ENCODE data around the gene MALSU1. TPM values are rescaled to one million over a fixed set of nuclear protein-coding genes. Genes with fewer than 3 reads are reported as not detected.
A peak's percentile ranks its signal among the peaks of the same experiment; 100 is the strongest.

Gene MALSU1
- 62.9 TPM for polyA plus RNA-seq (2013, experiment 1 of 4)
- 64.7 TPM for polyA plus RNA-seq (2013, experiment 2 of 4)
- 58.8 TPM for polyA plus RNA-seq (2013, experiment 3 of 4)
- 66.8 TPM for polyA plus RNA-seq (2013, experiment 4 of 4)

DNA sequence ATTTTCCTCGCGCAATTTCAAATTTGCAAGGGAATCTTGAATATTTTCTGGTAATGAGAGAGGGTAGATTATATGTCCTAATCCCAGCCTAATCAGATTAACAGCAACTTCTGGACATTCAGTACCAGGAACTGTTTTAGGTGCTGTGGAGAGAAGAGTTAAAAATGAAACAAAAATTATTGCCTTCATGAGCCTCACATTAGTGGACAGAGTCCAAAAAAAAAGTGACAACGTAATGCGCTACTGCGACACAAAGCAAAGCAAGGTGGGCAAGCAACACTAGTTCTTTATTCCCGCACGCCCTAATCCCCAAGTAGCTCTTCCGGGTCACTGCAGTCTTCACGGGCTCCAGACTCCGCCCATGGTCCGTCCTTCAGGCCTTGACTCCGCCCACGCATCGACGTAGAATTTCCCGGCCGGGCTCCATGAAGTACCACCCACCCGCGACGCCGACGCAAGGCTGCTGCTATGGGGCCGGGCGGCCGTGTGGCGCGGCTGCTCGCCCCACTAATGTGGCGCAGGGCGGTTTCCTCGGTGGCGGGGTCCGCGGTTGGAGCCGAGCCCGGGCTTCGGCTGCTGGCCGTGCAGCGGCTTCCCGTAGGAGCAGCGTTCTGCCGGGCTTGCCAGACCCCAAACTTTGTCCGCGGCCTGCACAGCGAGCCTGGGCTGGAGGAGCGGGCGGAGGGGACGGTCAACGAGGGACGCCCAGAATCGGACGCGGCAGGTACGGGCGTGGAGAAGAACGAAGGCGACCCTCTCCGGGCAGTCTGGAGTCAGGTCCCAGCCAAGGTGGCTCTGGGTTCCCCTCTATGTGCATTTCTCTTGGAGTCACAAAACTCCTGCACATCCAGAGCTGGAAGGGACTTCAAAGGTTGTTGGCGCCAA, at the start of gene MALSU1:
MALSU1 (plus strand) TSS at position 455 of the 885 bp plus-strand sequence; CDS start at position 469, 14 bp downstream.
- Histone ChIP-seq H3K4me1 (ENCODE audit: control insufficient read depth, insufficient read depth, low read length) (no peaks in the 10 kb centered on the region), H3K27ac (ENCODE audit: insufficient read depth, low read depth, low read length, poor library complexity, severe bottlenecking) (no peak within 1 kb of the TSS), H3K36me3 (ENCODE audit: control insufficient read depth, insufficient read depth, low read length) (peaks cover 7% of the 10 kb centered on the region), H3K27me3 (ENCODE audit: control insufficient read depth, insufficient read depth, low read length, poor library complexity, severe bottlenecking) (no peaks in the 10 kb centered on the region), H3K9me3 (ENCODE audit: control insufficient read depth, low read length) (no peaks in the 10 kb centered on the region), H3K4me3 (ENCODE audit: insufficient read depth, low read depth, low read length) (peak within 1 kb of the TSS; percentile 90)
- 1 to 2% methylated on average over 57 to 59 of the region's 59 CpGs for WGBS, 2 experiments

DNA sequence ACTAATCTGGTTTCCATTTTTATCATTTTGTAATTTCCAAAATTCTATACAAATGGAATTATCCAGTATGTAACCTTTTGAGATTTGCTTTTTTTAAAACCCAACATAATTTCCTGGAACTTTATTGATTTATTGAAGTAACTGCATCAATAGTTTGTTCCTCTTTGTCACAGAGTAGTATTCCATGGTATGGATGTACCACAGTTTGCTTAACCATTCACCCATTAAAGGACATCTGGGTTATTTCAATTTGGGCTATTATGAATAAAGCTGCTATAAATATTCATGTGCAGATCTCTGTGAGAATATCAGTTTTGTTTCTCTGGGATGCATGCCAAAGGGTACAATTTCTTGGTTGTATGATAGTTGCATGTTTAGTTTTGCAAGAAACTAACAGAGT, 49.7 kb upstream of the MALSU1 start:
- H3K4me3 ChIP-seq (ENCODE audit: insufficient read depth, low read depth, low read length): no peak overlapping the region
- no peak overlapping the region for H3K27ac ChIP-seq (ENCODE audit: insufficient read depth, low read depth, low read length, poor library complexity, severe bottlenecking)
- no peaks in the 10 kb centered on the region for H3K27me3 ChIP-seq (ENCODE audit: control insufficient read depth, insufficient read depth, low read length, poor library complexity, severe bottlenecking)
- H3K36me3 ChIP-seq (ENCODE audit: control insufficient read depth, insufficient read depth, low read length): no peaks in the 10 kb centered on the region
- H3K4me1 ChIP-seq (ENCODE audit: control insufficient read depth, insufficient read depth, low read length): no peaks in the 10 kb centered on the region
- H3K9me3 ChIP-seq (ENCODE audit: control insufficient read depth, low read length): no peaks in the 10 kb centered on the region

DNA sequence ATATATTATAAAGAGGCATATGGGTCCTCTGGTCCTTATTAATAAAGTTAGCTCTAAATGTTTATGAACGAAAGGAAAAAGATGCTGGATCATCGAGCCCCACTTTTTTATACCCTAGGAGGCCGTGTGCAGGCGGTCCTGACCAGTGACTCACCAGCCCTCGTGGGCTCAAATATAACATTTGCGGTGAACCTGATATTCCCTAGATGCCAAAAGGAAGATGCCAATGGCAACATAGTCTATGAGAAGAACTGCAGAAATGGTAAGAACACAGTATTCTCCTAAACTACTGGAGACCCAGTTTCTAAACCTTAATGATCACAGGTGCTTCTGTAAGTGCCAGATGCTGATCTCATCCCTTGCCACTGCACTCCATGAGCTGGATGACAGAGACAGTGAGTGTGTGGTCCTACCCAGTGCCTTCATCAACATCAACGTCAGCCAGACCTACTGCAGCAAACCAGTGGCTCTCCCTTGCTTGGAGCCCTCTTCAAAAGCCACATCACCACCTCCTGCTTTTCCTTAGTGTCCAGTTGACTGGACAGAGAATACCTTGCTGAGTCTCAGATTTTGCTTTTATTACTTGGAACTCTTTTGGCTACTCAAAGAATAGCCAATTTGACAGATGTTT, 45.0 kb upstream of the MALSU1 start:
- H3K9me3 ChIP-seq (ENCODE audit: control insufficient read depth, low read length): no peaks in the 10 kb centered on the region
- no peaks in the 10 kb centered on the region for H3K36me3 ChIP-seq (ENCODE audit: control insufficient read depth, insufficient read depth, low read length)
- H3K27ac ChIP-seq (ENCODE audit: insufficient read depth, low read depth, low read length, poor library complexity, severe bottlenecking): no peak overlapping the region
- H3K4me1 ChIP-seq (ENCODE audit: control insufficient read depth, insufficient read depth, low read length): no peaks in the 10 kb centered on the region
- WGBS, 2 experiments: 92 to 95% methylated on average over 7 of the region's 7 CpGs
- H3K27me3 ChIP-seq (ENCODE audit: control insufficient read depth, insufficient read depth, low read length, poor library complexity, severe bottlenecking): no peaks in the 10 kb centered on the region
- no peak overlapping the region for H3K4me3 ChIP-seq (ENCODE audit: insufficient read depth, low read depth, low read length)

DNA sequence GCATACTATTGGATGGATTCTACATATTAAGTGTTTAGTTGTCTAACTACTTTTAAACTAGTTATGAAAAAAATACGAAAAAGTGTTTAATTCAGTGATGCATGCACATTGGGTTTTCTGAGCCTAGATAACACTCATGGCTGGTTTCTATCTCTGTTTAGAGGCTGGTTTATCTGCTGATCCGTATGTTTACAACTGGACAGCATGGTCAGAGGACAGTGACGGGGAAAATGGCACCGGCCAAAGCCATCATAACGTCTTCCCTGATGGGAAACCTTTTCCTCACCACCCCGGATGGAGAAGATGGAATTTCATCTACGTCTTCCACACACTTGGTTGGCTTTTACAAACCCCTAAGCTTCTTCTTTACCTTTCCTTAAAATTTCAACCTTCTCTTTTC, 42.4 kb upstream of the MALSU1 start:
- Histone ChIP-seq H3K27ac (ENCODE audit: insufficient read depth, low read depth, low read length, poor library complexity, severe bottlenecking) (no peak overlapping the region), H3K27me3 (ENCODE audit: control insufficient read depth, insufficient read depth, low read length, poor library complexity, severe bottlenecking) (no peaks in the 10 kb centered on the region), H3K9me3 (ENCODE audit: control insufficient read depth, low read length) (no peaks in the 10 kb centered on the region), H3K36me3 (ENCODE audit: control insufficient read depth, insufficient read depth, low read length) (no peaks in the 10 kb centered on the region), H3K4me1 (ENCODE audit: control insufficient read depth, insufficient read depth, low read length) (no peaks in the 10 kb centered on the region), H3K4me3 (ENCODE audit: insufficient read depth, low read depth, low read length) (no peak overlapping the region)
- WGBS, 2 experiments: 91 to 92% methylated on average over 7 of the region's 7 CpGs

DNA sequence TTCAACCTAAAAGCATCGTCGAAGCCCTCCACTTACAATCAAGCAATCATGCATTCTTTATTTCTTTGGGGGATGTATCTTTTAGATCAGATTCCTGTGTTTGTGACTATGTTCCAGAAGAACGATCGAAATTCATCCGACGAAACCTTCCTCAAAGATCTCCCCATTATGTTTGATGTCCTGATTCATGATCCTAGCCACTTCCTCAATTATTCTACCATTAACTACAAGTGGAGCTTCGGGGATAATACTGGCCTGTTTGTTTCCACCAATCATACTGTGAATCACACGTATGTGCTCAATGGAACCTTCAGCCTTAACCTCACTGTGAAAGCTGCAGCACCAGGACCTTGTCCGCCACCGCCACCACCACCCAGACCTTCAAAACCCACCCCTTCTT, 38.8 kb upstream of the MALSU1 start:
- H3K9me3 ChIP-seq (ENCODE audit: control insufficient read depth, low read length): no peaks in the 10 kb centered on the region

DNA sequence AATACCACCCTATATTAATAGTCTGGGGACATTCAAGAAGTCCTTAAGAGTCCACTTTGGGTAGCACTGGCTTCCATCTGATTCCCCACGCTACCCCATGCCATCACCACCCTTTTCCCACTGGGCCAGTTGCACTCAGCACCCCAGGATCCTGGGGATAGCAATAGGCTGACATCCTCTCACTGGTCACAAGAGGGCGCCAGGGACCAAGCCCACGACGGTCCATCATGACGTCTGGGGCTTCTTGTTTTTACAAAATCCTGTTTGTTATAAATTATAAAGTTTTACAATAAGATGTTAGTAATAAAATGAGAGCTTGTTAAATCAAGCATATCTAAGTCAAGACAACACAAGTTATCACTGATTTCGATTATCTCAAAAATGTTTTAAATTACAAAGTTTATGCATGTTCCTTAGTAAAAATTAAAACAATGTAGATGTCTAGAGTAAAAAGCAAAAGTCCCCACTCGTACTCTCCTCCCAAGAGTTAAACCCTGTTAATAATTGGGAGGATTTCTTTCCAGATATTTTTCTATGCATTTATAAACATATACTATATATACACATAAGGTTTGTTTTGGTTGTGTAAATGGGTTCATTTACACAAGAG, 37.2 kb upstream of the MALSU1 start:
- WGBS, 2 experiments: 7% methylated on average over 6 of the region's 7 CpGs
- Histone ChIP-seq H3K27ac (ENCODE audit: insufficient read depth, low read depth, low read length, poor library complexity, severe bottlenecking) (no peak overlapping the region), H3K9me3 (ENCODE audit: control insufficient read depth, low read length) (no peaks in the 10 kb centered on the region), H3K27me3 (ENCODE audit: control insufficient read depth, insufficient read depth, low read length, poor library complexity, severe bottlenecking) (no peaks in the 10 kb centered on the region), H3K4me3 (ENCODE audit: insufficient read depth, low read depth, low read length) (no peak overlapping the region), H3K4me1 (ENCODE audit: control insufficient read depth, insufficient read depth, low read length) (no peaks in the 10 kb centered on the region), H3K36me3 (ENCODE audit: control insufficient read depth, insufficient read depth, low read length) (no peaks in the 10 kb centered on the region)

More for the DNA sequence above, 38.8 kb upstream of the MALSU1 start:
- H3K27me3 ChIP-seq (ENCODE audit: control insufficient read depth, insufficient read depth, low read length, poor library complexity, severe bottlenecking): no peaks in the 10 kb centered on the region
- WGBS, 2 experiments: 85% methylated on average over 8 of the region's 10 CpGs
- no peak overlapping the region for H3K4me3 ChIP-seq (ENCODE audit: insufficient read depth, low read depth, low read length)
- H3K4me1 ChIP-seq (ENCODE audit: control insufficient read depth, insufficient read depth, low read length): no peaks in the 10 kb centered on the region
- no peaks in the 10 kb centered on the region for H3K36me3 ChIP-seq (ENCODE audit: control insufficient read depth, insufficient read depth, low read length)
- no peak overlapping the region for H3K27ac ChIP-seq (ENCODE audit: insufficient read depth, low read depth, low read length, poor library complexity, severe bottlenecking)

DNA sequence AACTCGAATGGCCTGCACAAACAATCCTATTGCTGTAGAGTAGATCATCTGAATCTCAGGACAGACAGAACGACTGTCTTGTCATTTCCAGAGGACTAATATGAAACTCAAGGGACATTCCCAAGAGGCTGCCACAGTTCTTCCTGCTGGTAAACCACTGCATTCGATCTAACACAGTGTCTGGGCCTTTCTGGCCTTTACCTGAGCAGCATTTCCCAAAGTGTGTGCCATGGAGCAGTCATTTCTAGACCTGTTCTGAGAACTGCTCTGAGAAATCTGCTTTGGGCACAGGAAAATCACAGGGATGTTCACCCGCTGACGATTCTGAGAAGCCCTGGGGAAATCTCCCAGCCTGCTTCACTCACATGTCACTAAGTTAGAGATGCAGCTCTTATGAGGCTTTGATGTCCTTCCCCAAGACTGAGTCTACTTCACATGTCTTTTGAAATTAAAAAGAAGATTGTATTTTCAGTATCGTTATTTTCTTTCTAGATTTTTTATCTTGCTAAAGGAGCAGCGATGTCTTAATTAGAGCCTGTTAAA, 34.2 kb upstream of the MALSU1 start:
- Histone ChIP-seq H3K4me1 (ENCODE audit: control insufficient read depth, insufficient read depth, low read length) (no peaks in the 10 kb centered on the region), H3K27ac (ENCODE audit: insufficient read depth, low read depth, low read length, poor library complexity, severe bottlenecking) (no peak overlapping the region), H3K27me3 (ENCODE audit: control insufficient read depth, insufficient read depth, low read length, poor library complexity, severe bottlenecking) (no peaks in the 10 kb centered on the region), H3K36me3 (ENCODE audit: control insufficient read depth, insufficient read depth, low read length) (no peaks in the 10 kb centered on the region), H3K4me3 (ENCODE audit: insufficient read depth, low read depth, low read length) (no peak overlapping the region), H3K9me3 (ENCODE audit: control insufficient read depth, low read length) (no peaks in the 10 kb centered on the region)
- WGBS, 2 experiments: 85 to 88% methylated on average over 6 to 7 of the region's 7 CpGs

DNA sequence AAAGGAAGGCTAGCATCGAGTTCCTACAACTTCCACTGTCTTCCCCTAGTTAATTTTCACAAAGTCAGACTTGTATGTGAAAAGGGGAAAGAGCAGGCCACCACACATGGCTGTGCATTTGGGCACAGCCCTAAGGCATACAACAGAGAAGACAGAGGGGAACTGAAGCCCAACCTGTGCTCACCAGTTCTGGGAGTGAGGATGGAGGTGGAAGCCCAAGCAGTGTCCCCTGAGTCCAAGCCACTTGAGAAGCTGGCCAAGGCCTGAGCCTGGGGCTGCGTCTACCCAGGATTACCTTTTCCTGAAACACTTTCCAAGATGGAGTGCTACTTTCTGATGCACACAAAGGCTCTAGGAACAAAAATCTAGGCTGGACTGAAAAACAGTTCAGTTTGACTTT, 32.2 kb upstream of the MALSU1 start:
- no peak overlapping the region for H3K27ac ChIP-seq (ENCODE audit: insufficient read depth, low read depth, low read length, poor library complexity, severe bottlenecking)
- WGBS, 2 experiments: 82 to 85% methylated on average over 2 of the region's 2 CpGs
- H3K27me3 ChIP-seq (ENCODE audit: control insufficient read depth, insufficient read depth, low read length, poor library complexity, severe bottlenecking): no peaks in the 10 kb centered on the region
- H3K4me1 ChIP-seq (ENCODE audit: control insufficient read depth, insufficient read depth, low read length): no peaks in the 10 kb centered on the region
- H3K36me3 ChIP-seq (ENCODE audit: control insufficient read depth, insufficient read depth, low read length): no peaks in the 10 kb centered on the region
- H3K9me3 ChIP-seq (ENCODE audit: control insufficient read depth, low read length): no peaks in the 10 kb centered on the region
- H3K4me3 ChIP-seq (ENCODE audit: insufficient read depth, low read depth, low read length): no peak overlapping the region

DNA sequence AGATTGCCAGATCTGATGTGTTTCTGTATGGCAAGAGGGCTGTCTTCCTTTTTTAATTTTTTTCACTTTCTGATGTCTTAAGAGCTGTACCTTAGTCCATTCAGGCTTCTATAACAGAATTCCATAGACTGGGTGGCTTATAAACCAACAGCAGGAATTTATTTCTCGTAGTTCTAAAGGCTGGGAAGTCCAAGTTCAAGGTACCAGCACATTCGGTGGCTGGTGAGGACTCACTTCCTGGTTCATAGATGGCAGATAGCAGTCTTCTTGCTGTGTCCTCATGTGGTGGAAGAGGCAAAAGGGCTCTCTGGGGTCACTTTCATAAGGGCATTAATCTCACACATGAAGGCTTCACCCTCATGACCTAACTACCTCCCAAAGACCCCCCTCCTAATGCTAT, 31.8 kb upstream of the MALSU1 start:
- no peaks in the 10 kb centered on the region for H3K36me3 ChIP-seq (ENCODE audit: control insufficient read depth, insufficient read depth, low read length)
- WGBS, 2 experiments: 93 to 95% methylated on average over 2 of the region's 2 CpGs

DNA sequence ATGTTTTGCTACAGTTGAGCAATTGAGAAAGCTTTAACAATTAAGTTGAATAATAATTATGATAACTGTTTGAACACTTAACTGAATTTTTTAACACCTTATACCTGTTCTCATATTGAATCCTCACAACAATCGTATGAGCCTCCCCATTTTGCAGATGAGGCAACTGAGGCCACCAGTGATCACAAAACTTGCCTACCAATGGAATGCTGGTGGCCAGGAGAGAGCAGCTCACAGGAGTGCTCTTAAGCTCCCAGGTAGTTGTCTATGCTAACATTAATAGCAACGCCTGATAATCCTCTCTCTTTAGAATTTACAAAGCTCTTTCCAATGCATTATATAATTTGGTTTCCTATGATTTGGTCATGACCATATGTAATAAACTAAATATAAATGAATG, 31.0 kb upstream of the MALSU1 start:
- Histone ChIP-seq H3K4me3 (ENCODE audit: insufficient read depth, low read depth, low read length) (no peak overlapping the region), H3K9me3 (ENCODE audit: control insufficient read depth, low read length) (no peaks in the 10 kb centered on the region), H3K27me3 (ENCODE audit: control insufficient read depth, insufficient read depth, low read length, poor library complexity, severe bottlenecking) (no peaks in the 10 kb centered on the region), H3K36me3 (ENCODE audit: control insufficient read depth, insufficient read depth, low read length) (no peaks in the 10 kb centered on the region), H3K4me1 (ENCODE audit: control insufficient read depth, insufficient read depth, low read length) (no peaks in the 10 kb centered on the region), H3K27ac (ENCODE audit: insufficient read depth, low read depth, low read length, poor library complexity, severe bottlenecking) (no peak overlapping the region)
- 91 to 100% methylated on average over 1 to 2 of the region's 2 CpGs for WGBS, 2 experiments

More for the DNA sequence above, 31.8 kb upstream of the MALSU1 start:
- Histone ChIP-seq H3K9me3 (ENCODE audit: control insufficient read depth, low read length) (no peaks in the 10 kb centered on the region), H3K4me3 (ENCODE audit: insufficient read depth, low read depth, low read length) (no peak overlapping the region), H3K27ac (ENCODE audit: insufficient read depth, low read depth, low read length, poor library complexity, severe bottlenecking) (no peak overlapping the region), H3K4me1 (ENCODE audit: control insufficient read depth, insufficient read depth, low read length) (no peaks in the 10 kb centered on the region), H3K27me3 (ENCODE audit: control insufficient read depth, insufficient read depth, low read length, poor library complexity, severe bottlenecking) (no peaks in the 10 kb centered on the region)

Data from ectodermal cell (in vitro differentiated cells).